ENCODE measurements around the gene PKHD1.

Gene PKHD1

DNA sequence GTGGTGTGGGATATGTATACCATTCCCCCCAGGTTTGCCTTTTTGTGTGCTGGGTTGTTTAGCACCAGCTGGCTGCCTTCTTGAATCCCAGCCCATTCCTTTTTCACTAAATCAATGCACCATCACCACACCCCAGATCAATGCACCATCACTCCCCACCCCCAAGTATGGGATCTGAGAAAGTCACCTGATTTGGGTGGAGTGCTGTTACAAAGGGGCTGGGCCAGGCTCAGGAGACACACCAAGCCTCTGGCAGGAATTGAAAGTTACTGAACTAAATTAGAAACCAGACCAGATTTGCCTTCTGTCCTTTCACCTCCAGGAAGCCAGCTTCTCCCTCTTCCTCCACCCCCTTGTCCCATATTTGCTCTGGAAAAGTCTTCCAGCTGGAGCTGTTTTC, 19.6 kb upstream of the PKHD1 start:
- no peak for DNase-seq (ENCODE audit: low read depth, low spot score)

DNA sequence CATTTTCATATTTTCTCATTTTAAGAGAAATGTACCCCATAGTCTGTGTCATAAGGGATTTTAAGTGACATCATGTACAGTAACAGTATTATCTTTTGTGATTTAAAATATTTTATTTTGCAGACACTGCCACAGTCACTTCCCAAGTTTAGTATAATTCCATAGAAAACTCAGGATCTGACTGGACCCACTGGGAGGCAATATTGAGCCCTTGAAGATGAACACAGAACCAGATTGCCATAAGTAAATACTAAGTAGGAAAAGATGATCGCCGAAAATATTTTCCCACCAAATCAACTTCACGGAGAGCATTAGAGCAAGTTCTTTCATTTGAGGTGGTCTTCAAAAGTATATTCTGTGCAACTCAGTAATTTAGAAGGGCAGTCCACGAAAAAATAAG, 17.6 kb upstream of the PKHD1 start:
- DNase-seq (ENCODE audit: low read depth, low spot score): no peak

DNA sequence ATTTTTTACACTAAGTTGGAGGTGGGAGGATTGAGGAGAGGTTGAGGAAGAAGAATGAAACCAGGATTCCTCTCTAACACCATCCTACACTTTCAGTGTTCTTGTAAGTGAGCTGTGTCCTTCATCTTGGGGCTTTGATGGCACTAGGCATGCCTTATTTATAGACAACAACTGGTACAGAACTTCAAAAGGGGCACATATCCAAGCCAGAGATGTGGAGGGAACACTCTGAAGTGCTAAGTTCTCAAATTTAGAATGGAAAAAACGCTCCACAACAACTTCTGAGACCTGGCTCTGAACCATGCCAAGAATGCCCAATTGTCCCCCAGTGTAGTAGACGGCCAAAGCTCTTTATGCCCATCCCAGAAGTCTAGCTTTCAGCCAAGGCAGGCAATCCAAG, 16.2 kb upstream of the PKHD1 start:
- no peak for DNase-seq (ENCODE audit: low read depth, low spot score)

DNA sequence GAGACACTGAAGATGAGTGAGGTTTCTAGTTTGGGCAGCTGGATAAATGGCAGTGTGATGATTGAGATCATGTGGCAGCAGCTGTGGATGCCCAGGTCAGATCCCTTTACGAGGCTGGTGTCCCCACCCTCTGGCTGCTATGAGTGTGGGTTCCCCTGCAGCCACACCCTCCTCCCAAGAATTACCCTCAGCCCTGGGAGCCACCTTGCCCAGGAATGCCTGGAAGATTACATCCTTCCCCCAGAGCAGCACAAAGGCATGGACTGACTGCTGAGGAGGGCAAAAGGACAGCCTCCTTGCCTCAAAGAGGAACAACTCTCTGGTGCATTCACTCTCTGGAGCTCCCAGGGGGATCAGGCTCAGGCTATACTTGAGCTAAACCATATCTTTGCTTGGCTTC, 15.0 kb upstream of the PKHD1 start:
- no peak for DNase-seq (ENCODE audit: low read depth, low spot score)

DNA sequence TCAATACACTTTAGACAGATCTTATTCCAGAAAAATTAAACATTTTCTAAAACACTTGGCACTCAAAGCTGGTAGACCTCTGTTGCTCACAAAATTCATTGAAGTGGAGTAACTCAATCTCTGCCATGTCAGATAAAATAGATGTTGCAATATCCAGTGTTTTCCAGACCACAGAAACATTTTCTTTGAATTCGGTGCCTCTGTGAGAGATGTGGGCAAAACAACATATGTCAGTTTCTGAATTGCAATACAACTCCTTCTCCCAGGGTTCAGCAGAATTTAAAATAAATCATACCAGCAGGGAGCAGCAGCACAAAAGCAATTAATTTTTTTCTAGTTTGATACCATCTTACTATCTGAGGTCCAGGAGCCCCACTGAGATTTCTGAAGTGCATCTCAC, 11.3 kb upstream of the PKHD1 start:
- DNase-seq (ENCODE audit: low read depth, low spot score): no peak

DNA sequence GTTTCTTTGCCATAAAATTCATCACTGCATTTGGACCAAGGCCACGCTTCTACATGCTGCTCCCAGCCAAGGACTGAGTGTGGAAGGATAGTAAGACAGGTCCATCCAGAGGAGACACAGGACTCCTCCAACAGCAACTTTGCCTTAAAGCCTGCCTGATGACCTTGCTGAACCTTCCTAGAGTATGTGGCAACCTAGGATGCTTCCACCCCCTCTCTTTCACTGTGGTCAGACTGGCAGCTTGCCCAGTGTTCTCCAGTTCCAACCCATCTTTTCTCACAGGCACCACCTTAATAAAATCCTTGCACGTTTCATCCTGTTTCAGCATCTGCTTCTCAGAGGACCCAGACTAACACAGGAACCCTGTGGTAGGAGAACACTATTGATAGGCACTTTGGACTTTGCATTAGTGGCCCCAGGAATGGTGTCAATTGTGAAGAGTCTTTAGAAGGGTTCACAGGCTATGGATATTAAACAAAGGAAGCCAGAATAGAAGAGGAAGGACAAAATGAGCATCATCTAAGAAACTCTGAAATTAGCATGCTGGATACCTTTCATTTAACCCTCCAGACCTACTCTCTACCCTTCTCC, 2.4 kb upstream of the PKHD1 start:
- DNase-seq (ENCODE audit: low read depth, low spot score): no peak

DNA sequence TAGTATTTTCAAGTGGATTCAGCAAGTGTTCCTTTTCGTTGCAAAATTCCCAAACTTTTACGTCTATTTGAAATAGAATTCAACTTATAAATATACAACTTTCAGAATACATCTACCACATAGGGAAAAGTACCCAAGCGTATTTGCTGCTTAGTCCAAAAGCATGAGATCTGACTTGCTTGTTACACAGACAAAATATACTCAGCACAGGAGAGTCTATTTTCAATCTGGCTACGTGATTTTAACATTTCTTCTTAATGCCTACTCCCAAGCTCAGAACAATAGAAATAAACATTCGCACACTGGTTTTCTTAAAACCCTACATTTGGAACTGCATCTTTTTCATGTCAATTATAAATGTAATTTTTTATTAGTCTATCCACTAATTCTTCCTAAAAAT, 672 bp downstream of the PKHD1 start:
- no peak for DNase-seq (ENCODE audit: low read depth, low spot score)

DNA sequence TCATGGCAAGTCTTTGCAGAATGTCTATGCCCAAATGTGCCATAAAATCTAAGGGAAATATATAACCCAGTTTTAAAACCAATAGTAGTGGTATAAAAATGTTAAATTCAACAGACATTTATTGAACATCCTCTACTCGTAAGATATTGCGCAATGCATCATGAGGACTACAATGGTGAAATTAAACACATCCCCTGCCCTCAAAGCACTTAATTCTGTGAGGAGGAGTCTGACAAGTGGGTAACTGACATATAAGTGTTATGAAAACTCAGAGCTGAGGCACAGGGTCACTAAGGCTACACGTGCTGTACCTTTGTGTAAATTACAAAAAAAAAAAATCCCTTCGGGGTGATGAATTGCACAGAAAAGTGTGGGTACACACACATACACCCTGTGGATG, 6.2 kb downstream of the PKHD1 start:
- DNase-seq (ENCODE audit: low read depth, low spot score): no peak

DNA sequence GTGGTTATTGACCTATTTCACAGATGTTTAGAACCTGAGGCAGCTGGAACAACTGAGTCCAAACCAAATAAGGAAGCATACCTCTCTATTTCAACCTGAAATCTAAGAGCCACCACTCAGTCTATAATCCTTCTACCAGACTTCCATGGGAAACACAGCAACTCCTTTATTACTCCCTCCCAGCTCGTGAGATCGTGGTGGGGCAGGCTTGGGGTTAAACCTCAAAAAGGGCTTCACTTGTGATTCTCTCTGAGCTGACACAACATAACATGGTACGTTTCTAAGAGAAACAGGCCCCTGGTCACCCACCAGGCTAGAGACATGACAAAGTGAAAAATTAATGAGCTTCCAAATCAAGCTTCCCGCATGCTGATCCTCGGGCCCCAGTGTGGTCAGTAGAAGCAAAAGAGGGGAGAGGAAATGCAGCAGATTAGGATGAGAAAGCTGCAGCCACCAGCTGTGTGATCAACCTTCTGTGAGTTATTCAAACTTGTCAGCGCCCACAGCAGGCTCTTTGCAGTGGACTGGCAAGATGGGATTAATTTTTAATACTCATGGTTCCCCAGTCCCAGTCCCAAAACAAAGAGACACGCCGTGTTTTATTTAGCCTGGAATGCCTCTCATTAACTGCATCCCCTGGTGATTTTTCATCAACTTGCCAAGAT, 9.3 kb downstream of the PKHD1 start:
- no peak for DNase-seq (ENCODE audit: low read depth, low spot score)

DNA sequence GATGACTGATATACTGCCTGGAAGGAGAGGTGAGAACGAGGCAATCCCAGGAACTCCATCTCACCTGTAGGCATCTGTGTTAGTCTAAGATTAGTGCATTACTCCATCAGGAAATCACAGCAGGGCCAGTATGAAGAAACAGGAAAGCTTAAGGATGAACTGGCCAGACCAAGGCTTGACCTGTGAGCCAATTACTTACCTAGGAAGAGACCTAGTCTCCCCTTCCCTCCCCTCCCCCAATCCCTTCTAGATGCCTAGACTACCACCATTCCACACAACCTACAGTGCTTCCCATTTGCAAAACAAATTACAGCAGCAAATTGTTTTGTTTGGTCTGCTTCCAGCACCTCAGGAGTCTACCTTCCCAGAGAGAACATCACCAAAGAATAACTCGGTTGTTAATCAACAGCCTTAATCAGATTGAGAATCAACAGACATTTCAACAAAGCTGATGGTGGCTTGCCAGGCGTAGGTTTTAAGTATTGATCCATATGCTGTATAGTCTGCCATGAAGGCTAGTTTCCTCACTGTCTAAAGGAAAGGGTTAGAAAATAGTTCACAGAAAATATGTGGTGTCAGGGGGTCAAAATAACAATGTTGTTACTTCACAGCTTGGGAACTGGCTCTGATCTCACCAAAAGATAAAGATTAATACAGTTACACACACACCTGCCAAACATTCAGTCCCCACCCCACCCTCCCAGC, 10.1 kb downstream of the PKHD1 start:
- no peak for DNase-seq (ENCODE audit: low read depth, low spot score)

DNA sequence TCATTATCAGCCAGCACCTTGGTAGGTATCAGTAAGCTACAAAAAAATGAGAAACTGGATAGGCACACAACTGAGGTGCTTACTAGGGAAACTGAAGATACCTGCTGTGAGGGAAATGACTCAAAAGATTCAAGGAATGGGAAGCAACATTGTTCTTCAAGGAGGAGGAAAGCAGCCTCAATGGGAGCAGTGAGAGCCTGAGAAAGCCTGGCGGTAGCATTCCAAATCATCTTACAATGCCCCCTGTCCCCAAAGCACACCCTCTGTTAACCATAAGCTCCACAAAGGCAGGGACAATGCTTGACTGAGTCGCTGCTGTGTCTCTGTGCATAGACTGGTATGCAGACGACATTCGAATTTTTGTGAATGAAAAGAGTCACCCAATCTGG, 10.6 kb downstream of the PKHD1 start:
- DNase-seq (ENCODE audit: low read depth, low spot score): no peak

DNA sequence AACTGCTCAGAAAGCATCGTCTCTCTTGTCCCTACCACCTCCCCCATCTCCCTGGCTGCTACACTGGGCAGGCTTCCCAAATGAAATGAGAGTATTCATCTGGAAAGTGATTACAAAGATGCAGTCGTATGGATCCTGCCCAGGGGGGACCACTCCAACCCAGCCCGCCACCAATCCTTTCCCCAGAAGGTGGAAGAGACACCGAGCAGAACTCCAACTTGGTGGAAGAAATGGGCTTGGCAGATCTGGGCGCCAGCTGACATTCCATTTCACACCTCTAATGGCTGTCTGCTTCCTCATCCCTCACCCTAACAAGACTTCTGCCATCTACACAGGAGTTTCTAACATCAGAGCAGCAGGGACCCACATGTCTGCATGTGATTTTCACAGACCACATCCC, 12.7 kb downstream of the PKHD1 start:
- no peak for DNase-seq (ENCODE audit: low read depth, low spot score)

DNA sequence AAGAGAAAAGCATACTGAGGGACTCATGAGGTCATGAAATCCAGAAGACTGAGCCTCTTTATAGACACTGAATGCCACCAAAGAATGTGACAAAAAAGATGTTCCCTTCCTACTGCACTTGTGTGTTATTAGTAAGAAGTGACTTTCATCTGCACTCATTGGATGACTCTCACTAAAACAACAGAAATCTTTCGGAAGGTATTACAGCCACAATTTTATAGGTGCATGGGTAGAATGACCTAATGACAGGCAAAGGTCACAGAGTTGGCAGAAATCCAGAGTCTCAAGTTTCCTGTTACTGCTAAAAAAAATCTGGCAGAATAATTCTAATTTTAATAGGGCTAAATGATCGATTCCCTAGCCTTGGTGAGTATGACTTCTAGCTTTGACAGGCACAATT, 13.3 kb downstream of the PKHD1 start:
- no peak for DNase-seq (ENCODE audit: low read depth, low spot score)

DNA sequence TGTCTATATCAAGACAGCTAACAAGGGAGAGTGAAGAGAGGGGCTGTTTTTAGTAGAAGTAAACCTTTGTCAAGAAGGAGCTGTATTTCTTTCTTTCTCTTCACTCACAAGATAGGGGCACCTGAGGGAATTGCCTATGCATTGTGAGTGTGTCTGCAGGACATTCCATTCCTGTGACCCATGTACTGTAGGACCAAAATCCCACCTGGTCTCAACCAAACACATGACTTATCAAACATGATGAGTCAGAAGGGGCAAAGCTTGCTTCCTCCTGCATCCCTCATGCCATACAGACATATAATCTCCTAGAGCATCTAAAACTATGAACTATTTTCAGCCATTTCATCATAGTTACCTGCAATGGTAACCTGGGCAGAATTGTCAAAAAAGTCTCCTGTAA, 21.8 kb downstream of the PKHD1 start:
- no peak for DNase-seq (ENCODE audit: low read depth, low spot score)

DNA sequence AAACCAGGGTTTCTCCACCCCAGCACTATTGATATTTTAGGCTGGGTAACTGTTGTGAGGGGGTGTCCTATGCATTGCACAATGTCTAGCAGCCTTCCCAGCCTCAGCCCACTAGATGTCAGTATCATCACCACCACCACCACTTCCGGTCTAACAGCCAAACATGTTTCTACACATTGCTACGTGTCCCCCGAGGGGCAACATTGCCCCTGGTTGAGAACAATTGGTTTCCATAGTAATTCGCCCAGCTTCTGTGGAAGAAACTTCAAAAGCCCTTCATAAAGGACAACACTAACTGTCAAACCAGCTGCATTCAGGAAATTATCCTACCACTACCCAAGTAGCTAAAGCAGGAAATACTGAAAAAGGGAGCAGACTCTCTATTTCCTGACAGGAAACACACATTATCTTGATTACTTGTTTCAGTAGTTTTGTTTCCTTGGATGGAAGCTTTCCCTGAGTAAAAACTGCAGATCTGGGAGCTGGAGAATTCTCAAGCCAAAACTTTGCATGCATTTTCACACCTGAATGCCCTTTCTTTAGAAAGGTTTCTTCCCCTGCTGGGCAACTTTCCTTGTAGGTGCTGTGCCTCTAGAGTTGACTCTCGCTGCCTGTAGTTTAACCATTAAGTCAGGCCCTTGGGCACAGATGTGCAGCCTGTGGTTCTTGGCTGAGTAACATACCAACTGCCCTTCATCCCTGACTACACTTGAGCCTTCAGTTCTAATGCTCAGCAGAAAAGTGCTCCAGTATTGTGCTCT, 23.6 kb downstream of the PKHD1 start:
- peak; percentile 32 for DNase-seq (ENCODE audit: low read depth, low spot score)

DNA sequence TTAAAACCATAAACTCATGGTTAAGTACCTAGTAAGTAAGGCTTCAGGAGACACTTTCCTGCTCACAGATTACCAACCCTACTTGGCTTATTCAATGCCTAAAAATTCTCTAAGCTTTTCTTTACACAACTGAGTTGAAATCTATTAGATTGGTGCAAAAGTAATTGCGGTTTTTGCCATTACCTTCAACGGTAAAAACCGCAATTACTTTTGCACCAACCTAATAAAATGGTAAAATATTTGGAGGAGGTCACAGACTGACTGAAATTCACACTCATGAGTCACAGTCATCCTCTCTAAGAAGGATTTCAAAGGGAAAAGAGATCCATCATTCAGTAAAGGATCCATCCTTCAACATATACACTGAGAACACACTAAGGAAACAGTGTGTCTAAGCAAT, 25.9 kb downstream of the PKHD1 start:
- no peak for DNase-seq (ENCODE audit: low read depth, low spot score)

DNA sequence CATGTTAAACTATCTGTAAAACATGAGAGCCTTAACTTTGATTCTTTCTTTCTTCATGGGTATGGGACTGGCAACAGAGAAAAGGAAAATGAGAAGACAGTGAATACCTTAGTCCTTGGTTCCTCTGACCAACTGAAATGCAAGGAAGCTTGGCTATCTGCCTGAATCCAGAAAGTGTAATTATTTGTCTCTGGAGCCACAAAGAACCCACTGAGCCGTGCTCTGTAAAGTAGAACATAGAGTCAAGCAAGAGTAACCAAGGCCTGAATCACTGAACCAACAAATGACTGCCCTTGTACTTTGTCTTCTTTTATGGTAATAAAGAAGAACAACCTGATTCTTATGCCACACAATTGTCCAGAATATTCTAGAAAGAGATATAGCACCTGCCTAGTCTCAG, 27.6 kb downstream of the PKHD1 start:
- no peak for DNase-seq (ENCODE audit: low read depth, low spot score)

DNA sequence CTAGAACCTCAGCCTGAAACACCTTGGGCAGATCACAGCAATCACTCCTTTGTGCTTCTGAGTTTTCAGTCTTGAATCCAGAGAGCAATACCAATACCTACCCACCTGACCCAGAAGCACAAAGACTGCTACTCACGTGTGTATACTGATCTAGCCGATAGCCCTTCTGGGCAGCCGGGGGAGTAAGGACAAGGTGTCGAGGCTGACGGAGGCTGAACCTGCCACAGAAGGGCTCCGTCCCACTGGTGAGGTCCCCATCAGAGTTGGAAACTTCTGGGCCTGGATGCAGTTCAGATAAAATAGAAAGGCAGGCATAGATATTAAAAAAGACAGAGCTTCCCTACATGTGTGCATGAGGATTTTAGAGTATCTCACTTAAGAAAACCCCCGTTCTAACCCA, 32.0 kb downstream of the PKHD1 start:
- DNase-seq (ENCODE audit: low read depth, low spot score): no peak

DNA sequence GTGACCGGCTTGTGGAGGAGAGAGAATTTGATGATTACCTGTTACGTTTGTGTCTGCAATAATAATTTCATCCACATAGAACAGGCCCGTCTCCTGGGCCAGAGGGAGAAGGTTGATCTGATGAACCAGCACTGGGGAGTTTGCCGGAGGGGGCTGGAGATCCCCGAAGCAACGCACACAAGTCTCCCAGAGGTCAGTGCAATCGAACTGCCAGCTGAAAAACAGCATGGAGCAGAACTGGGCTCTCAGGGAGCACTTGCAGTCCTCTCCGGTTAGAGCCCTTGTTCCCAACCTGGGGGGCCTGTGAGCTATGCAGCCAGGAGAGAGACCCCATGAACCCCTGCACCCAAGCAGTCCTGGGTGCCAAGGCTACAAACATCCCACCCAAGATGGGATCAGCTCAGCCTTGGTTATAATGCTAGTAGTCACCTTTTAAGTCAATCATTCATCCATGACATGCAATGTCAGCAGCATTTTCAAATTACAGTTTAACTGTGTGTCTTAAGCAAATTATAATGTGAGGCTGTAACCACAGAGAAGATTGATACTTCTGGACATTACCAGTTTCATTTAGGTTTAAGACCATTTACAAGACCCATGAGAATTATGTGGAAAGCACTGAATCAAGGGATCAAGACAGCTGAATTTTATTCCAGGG, 34.2 kb downstream of the PKHD1 start:
- DNase-seq (ENCODE audit: low read depth, low spot score): no peak

DNA sequence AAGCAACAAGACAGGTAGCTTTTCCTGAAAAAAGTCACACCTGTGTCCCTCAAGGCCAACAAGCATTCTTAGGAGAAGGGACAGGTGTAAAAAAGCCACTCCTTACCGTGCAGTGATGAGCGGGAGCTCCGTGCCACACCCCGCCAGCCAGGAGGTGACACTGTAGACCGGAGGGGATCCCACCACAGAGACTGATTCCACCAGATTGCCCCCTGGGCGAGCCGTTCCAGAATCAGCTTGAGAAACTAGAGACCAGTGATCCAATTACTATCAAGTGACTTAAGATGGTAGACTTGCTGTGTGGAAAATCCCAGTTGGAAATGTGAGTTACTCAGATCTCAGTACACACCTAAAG, 37.4 kb downstream of the PKHD1 start:
- DNase-seq (ENCODE audit: low read depth, low spot score): no peak

DNA sequence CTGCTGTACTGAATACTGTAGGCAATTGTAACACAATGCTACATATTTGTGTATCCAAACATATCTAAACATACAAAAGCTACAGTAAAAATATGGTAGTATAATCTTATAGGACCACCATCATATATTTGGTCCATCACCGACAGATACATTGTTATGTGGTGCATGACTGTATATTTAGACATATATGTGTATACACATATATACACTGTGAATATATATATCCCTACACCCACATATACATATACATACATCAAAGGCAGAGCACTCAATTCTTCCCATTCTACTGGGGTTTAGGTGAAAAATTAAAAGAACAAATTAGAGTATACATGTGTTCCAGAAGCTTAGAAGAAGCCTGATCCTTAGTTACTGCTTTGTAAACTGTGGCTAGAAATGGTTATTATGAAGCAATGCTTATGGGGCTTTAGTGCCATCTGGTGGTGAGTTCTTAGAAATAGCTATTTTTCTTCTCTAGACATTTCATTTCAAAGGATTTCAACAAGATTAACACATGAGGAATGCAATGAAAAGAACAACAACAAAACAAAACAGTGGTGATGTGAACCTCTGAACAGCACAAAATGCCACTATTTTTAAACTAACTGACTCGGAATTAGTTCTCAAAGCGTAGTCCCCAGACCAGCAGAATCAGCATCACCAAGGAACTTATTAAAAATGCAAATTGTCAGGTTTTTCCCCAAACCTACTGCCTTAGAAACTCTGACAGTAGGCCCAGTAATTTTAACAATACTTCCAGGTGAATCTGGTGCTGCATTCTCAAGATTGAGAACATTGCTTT, 38.0 kb downstream of the PKHD1 start:
- DNase-seq (ENCODE audit: low read depth, low spot score): no peak

Data from activated naive CD8-positive, alpha-beta T cell treated with anti-CD3 and anti-CD28 coated beads, Interleukin-2, amount 50 U/mL, for 16 hours (primary cell).